Ramos (cell line): ENCODE data around the gene SPAG5.

ENCODE experiments used
- in situ Hi-C: fragments of 300-500 bp; cut with MboI; formaldehyde crosslinking; loops from one replicate; pipeline ENCODE4 v1.14.3; 2022; ENCODE audit warnings: low sequenced_read_pairs; ENCODE audit not compliant: unreplicated experiment

SPAG5 gene

DNA sequence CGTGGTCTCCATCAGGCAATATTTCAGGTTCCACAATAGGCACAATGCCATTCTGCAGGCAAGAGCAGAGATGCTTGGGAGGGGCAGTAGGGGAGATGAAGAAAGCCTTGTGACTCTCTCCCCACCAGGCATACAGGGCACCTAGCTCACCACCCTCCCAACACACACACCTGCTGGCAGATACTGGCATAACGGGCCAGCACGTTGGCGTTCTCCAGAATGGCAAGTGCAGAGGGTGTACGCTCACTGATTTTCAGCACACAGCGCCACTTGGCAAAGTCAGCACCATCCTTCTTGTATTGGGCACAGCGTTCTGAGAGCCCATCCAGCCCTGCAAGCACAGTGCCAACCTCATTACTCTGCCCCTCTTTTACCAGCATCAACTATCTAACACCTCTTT is 24.3 kb downstream of the SPAG5 start:
- in situ Hi-C loops: no loop called here

GRCh38 chr17:28573966-28574480 is 24.8 kb downstream of the SPAG5 start:
- in situ Hi-C loops: no loop called here

DNA sequence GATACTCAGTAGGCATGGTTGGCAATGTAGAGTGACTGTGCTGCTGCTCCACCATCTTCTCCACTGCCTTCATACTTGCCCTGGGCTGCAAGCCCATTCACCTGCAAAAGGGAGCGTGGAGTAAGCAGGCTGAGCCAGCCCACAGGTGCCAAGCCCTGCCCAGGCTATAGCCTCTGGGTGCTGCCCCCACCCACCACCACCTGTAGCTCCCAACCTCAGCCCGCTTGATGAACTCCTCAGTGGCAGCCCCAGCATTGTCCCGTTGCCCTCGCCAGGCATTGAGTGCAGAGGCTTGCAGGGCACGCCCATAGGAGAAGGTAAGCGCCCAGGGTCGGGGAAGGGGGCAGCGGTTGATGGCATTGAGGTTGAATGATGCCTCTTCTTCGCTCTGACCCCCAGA is 25.3 kb downstream of the SPAG5 start:
- in situ Hi-C loops: no loop called here

- in situ Hi-C loops: no loop called here
Observed at GRCh38 chr17:28573040-28573380, 25.8 kb downstream of the SPAG5 start.

DNA sequence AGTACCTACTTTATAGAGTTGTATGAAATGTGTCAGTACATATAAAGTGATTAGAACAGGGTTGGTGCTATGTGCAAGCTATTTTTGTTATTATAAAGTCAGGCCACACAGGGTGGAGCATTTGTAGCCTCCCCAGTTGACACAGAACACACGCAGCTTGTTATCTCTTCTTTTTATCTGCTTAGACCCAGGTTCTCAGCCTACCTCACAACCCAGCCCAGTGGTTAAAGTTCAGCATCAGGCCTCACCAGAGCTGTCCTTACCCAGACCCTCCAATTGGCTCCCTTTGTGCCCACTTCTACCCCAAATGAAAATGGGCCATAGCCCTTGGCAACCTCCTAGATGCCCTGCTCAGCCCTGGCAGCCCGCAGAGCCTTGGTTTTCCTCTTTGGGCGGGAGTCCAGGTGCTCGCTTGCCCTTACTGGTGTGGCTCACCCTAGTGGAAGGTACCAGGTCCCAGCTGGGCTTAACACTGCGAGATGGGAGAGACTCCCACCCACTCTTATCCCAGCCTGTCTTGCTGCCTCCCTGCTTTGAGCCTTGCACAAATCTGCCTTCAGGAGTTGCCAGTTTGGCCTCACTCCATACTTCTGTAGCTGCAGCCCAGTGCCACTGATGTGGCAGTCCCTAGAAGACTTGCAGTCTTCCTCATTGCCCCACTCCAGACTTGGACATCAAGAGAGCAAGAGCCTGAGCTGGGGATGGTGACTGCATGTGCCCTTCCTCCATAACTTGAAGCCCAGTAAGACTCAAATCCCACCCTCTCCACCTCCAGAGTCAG is 26.4 kb downstream of the SPAG5 start:
- in situ Hi-C loops: no loop called here

GRCh38 chr17:28571361-28572122 is 27.3 kb downstream of the SPAG5 start, which contains the start of gene PIGS:
PIGS (minus strand) TSS chr17:28571524; CDS start chr17:28571496, 28 bp downstream.
- in situ Hi-C loops: no loop called here

DNA sequence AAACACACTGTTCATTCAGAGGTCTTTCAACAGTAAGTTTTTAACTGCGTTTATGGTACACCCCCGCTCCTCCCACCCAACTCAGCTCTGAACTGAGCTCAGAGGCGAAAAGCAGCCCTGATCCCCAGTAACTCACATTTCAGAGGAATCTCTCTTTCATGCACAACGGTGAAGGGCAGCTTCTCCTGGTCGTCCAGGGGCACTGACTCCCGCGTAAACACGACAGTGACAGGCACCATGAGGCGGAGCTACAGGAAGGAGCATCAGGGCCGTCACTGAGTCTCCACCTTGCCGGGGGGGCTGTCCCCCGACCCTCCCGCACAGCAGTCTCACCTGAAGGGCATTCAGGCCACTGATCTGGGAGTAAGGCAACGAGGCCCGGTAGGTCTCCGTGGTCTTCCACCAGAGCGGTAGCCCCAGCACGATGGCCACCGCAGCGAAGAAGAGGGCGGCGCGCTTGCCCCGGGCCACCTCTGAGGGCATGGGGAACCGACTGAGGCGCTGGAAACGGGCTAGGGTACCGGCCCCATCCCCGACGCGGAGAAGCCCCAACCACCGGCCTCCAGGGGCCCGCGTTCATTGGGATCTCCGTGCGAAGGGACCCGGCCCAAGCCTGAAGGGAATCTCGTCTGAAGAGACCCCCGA is 28.0 kb downstream of the SPAG5 start:
- in situ Hi-C loops: no loop called here

GRCh38 chr17:28569446-28569845 is 29.4 kb downstream of the SPAG5 start:
- in situ Hi-C loops: no loop called here

DNA sequence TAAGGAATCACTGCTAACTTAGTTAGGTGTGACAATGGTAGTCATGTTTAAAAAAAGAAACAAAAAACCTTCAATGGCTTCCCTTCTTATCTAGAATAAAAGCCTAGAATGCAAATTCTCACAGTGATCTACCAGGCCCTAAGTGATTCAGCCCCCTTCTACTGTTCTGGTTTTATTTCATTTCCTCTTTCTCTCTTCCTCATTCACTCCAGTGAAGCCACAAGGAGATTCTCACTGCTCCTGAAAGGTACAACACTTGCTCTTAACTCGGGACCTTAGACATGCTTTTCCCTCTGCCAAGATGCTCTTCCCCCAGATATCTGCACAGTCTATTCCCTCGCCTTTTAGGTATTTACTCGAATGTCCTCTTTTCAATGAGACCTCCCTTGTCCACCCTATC is 31.2 kb downstream of the SPAG5 start:
- in situ Hi-C loops: no loop called here

- in situ Hi-C loops: no loop called here
Observed at GRCh38 chr17:28563475-28563874, 35.4 kb downstream of the SPAG5 start.

DNA sequence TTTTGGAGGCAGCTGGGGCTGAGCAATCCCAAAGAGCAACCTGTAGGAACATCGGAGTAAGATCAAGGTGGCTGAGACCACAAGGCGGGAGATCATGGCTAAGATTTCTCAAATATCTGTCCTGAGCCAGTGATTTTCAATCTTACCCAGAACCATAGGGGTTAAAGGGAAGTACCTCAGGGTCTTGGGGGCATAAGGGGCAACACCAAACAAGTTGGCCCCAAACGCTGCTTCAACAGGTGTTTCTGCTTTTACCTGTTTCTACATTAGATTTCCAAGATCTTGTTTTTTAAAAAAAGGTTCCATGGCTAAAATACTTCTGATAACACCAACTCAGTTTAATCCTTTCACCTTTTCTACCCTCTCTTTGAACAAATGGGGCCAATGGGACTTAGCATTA is 43.8 kb downstream of the SPAG5 start:
- in situ Hi-C loops: no loop called here

DNA sequence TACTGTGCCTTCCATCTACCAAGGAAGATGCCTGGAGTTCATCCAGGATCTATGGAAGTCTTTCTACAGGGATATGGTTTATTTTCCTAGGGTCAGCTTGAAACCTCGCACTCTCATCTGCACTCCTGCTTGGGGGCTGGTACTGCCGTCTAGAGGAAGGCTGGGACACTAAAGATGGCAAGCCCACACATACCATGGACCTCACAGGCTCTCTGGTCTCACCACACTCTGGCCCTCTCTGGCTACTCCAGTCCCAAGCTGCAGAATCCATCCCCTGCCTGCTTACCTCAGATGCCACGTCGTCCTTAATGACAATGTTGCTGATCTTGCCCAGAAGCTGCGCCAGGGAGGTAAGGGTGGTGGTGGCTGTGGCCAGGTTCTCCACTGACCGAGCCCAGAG is 44.3 kb downstream of the SPAG5 start:
- in situ Hi-C loops: no loop called here

GRCh38 chr17:28553000-28553505 is 45.8 kb downstream of the SPAG5 start:
- in situ Hi-C loops: no loop called here

- in situ Hi-C loops: no loop called here
Observed at GRCh38 chr17:28552176-28552999, 46.4 kb downstream of the SPAG5 start, which contains the start of gene UNC119. UNC119 (minus strand) TSS chr17:28552624; CDS start chr17:28552557, 67 bp downstream.

DNA sequence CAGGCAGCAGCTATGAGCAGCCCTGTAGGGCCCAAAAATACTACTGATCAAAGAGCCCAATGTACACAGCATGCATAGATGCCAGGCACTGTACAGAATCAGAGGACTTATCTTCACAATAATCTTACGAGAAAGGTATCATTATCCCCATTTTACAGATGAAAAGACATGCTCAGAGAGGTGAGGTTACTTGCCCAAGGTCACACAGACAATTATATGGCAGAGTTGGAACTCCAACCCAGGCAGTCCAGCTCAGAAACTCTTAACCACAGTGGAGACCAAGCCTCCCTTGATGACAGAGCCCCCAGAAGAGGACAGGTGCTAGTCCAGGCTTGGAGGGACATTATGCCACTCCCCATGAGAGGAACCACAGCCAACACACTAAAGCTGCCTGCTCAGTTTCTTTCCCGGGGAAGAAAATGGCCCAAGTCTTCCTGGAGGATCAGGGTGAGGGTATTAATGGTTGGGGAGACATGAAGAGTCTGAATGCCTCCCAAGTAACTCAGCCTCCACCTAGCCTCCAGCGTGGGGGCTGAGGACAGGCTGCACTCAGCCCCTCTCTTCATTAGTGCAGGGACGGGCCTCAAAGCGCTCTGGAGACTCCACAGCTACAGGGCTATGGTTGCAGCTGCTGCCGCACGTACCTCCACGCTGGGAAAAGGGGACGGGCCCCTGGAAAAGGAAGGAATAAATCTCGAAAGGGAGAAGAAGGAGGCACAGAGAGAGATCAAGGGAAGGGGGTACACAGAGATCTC is 47.2 kb downstream of the SPAG5 start:
- in situ Hi-C loops: no loop called here

DNA sequence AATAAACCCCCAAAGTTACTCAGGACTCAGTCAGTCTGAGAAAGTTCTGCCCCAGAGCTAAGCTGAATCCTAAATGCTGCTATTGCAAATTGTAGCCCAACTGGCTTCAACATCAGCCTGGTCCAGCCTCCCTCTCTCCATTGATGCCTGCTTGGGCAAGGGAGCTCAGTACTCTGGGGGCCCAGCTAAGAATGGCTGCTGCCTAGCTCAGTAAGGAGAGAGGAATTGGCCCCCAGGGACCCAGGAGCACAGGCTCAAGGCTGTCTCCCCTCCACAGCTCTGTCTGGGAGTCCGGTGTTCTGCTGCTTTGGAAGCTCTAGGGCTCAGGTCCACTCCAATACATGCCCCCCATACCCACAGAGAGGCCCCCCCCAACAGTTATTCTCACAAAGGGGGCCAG is 48.0 kb downstream of the SPAG5 start:
- in situ Hi-C loops: no loop called here

- in situ Hi-C loops: no loop called here
Observed at GRCh38 chr17:28549236-28550132, 49.3 kb downstream of the SPAG5 start.

DNA sequence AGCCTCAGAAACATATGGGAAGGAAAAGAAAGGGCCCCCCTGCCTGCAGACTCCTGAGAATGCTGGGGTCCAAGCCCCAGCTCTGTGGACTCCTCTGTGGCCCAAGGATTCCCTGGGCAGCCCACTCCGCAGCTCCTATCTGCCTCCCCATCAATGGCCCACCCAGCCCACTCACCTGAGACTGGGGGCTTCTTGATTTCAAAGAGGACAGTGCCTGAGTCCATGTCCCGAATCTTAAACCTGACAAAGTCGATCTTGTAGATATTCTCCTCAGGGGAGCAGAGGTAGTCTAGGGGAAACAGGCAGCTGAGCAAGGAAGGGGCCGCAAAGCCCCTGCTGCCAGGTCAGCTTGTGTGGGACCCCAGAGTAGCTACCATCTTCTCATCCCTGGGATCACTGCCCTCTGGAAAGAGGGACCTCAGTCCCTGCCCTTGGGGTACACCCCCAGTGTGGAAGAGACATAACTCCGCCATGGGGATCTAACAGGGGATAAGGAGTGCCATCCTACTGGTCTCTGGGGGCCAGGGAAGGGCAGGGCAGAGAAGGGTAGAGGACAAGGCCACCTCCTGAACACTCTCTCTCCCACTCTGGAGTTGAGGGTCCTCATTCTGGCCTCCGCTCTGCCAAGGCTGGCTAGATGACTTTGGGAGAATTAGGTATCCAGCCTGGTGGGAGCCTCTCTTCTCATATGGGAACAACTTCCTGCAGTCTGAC is 50.3 kb downstream of the SPAG5 start:
- in situ Hi-C loops: no loop called here
